RPMI8226 (cell line): ENCODE results near the gene NDUFS7.

Experiments used
- DNase-seq: peaks from one replicate; pipeline ENCODE4 v3.0.0-alpha.2; 2015

The NDUFS7 gene

DNA sequence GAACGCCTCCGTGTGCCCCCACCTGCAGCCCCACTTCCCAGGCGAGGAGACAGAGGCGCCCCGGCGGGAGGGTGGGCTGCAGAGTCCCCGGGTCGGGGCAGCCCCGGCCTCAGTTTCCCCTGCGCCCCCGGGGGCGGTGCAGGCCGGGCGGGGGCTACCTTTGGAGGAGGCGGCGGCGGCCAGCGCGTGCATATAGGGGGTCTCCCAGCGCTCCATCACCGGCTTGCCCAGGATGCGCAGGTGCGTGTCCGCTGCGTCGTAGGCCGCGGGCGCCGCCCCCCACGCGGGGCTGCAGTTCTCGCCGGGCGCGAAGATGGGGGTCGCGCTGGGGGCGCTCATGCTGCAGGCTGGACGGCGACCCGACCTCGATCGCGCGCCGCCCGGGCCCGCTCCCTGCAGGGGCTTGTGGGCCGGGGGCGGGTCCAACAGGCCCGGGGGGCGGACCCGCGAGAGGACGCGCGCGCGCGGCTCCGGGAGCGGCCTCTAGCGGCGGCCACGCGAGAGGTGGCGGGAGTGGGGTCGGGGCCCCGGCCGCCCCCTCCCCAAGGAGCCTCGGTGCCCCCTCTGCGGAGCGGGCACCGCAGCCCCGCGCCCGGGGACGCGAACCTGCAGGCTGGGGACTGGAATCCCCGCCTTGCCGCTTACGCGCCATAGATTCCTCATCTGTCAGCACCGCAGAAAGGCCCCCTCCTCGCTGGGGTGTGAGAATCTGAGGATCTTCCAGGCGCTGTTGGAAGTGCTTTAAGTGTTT lies 17.6 kb downstream of the NDUFS7 start, which contains the start of gene GAMT:
TSS of gene GAMT (minus strand) at position 405 of the 751 bp plus-strand sequence. CDS start at position 339, 66 bp downstream.
- DNase-seq: peak; percentile 76

DNA sequence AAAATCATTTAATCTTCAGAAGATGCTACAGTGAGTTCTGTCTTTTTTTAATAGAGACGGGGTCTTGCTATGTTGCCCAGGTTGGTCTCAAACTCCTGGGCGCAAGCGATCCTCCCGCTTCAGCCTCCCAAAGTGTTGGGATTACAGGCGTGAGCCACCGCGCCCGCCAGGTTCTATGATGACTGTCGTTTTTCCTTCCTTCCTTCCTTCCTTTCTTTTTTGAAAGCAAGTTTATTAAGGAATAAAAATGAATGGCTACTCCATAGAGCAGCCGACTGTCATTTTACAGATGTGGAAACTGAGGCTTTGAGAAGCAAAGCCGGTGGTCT lies 18.1 kb downstream of the NDUFS7 start:
- DNase-seq: no peak

DNA sequence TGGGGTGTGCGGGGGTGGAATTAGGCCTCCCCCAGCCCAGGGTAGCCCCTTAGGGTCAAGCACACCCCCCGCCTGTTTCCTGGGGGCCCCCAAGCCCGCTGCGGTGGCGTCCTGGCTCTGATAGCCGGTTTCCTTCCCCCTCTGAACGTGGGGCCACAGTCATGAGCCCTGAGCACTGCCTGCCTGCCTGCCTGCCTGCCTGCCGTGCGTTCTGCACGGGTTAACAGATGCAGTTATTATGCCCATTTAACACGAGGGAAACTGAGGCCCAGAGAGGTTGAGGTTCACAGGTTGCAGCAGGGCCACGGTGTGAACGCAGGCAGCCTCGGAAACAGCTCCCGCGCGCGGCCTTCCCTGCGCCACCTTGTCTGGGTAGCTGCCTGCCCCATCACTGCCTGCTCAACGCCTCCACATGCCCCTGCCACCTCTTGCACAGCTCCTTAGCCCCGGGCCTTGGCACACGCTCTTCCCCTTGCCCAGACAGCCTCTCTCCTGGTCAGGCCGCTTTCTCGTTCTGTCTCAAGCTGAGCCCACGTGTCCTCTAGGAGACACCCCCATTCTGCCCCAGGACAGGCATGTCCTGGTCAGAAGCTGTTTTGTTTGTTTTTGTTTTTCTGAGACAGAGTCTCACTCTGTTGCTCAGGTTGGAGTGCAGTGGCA lies 18.8 kb downstream of the NDUFS7 start:
- DNase-seq: no peak

DNA sequence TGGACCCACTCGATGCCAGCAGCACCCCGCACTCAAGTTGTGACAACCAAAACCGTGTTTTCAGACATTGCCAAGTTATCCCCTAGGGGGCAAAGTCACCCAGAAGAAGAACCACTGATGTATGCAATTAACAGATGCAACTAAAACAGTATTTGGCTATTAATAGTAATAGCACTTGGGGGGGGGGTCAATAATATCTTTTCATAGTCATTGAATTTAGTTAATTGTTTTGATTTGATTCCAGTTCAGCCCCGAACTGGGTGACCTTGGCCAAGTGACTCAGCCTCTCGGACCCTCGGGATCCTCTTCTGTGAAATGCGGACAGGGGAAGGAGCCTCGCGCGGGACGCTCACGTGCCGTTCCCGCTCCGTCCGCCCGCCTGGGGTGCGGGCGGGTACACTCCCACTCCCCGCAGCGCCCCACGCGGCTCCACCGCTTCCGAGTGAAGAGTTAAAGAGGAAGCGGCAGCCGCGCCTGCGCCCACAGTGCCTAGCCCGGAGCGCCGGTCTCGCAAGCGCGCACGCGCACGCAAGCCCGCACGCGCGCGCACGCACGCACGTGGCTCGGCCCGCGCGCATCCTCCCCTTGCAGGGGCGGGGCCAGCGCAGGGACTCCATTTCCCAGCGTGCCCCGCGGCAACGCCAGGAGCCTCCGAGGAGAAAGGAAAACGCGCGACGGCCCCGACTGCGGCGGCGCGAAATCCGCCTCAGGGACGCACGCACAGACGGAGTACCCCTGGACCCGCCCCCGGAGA lies 23.2 kb downstream of the NDUFS7 start:
- peak; percentile 99 for DNase-seq

DNA sequence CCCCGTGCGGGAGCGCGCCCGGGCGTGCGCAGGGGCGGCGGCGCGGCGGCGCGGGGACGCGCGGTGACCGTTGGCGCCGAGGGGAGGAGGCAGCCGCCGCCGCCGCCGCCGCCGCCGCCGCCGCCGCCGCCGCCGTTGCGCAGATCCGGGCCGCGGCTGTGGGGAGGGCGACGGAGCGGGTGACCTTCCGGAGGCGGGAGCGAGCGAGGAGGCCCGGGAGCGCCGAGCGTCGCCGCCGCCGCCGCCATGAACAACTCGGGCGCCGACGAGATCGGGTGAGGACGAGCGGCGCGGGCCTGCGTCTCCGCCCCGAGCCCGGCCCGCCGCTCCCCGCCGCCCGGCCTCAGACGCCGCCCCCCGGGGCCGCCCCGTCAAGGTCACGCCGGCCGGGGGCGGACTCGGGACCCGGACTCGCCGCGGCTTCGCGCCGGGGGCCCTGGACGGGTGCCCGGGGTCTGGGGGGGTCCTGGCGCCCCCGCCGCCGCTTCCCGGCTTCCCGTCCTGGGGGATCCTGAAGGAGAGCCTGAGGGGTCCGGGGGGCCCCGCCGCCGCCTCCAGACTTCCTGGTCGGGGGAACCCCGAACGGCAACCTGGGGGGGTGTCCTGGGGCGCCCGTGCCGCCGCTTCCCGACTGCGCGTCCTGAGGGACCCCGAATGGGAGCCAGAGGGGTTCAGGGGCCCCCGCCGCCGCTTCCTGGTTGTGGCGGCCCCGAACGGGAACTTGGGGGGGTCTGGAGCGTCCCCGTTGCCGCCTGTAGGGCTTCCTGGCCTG lies 24.0 kb downstream of the NDUFS7 start, which contains the start of gene DAZAP1:
TSS of gene DAZAP1 (plus strand) at position 59 of the 772 bp plus-strand sequence. CDS start at position 247, 188 bp downstream.
- DNase-seq: no peak

DNA sequence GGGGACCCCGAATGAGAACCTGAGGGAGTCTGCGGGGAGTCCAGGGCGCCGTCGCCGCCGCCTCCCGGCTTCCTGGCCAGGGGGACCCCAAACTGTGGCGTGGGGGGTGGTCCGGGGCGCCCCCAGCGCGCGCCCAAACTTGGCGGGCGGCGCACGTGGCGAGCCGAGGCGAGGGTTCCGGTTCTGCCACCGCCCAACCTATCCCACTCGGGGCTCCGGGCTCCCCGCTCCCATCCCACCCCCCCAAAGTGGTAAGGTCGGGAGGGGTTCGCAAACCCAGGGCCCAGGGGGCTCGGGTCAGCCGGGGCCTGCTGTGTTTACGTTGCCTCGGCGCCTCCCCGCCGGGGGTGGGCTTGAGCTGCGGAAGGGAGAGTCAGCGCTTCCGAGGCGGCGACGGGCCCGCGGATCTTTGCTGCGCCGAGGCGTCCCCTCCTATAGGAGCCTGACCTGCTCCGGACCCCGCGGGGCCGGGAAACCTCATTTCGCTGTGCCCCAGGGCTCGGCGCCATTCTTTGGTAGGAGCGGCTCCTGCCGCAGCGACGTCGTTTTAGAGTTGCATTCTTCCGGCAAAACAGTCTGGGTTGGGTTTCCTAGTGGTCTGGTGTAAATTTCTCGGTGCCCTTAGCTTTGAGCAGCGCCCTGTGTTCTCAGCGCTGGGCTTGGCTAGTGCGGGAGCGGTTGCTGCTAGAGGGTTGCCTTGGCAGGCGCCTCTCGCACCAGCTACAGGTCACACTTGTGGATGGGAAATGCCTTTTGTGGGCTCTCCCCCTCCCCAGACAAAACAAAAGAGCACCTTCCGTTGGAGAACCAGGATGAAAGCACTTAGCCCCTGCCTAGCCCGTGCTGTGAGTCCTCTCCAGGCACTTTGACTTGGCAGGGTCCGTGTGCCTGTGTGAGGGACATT lies 24.8 kb downstream of the NDUFS7 start:
- DNase-seq: peak; percentile 58

DNA sequence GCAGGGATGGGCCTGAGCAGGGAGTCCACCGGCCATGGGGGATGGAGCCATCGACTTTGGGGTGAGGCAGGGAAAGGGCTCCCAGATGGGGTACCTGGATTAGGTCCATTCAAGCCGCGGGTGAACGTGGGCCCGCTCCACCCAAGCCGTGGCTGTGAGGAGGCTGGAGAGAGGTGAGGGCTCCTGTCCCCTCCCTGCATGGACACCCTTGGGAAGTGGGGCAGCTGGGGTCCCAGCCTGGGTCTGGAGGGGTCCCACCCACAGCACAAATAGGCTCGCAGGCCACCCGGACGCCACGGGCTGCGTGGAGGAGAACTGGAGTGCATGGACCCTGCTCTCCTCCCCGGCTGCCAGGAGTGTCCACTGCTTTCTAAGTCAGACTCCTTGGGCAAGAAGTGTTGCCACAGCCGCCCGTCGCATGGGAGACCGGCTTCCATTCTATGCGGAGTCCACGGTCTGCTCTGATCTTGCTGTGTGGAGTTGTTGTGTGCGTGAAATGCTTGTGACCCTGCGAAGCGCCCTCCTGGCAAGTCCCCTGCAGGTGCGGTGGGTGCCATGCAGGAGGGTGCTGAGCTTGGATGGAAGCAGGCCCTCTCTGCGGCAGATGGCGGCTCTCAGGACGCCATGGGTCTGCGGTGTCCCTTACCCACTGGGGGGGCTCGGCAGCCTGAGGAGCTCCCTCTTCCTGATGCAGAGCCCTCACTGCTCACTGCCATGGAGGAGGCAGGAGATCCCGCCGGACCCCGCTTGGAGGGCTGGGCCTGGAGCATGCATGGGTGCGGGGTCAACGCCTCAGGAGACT lies 25.7 kb downstream of the NDUFS7 start:
- no peak for DNase-seq

DNA sequence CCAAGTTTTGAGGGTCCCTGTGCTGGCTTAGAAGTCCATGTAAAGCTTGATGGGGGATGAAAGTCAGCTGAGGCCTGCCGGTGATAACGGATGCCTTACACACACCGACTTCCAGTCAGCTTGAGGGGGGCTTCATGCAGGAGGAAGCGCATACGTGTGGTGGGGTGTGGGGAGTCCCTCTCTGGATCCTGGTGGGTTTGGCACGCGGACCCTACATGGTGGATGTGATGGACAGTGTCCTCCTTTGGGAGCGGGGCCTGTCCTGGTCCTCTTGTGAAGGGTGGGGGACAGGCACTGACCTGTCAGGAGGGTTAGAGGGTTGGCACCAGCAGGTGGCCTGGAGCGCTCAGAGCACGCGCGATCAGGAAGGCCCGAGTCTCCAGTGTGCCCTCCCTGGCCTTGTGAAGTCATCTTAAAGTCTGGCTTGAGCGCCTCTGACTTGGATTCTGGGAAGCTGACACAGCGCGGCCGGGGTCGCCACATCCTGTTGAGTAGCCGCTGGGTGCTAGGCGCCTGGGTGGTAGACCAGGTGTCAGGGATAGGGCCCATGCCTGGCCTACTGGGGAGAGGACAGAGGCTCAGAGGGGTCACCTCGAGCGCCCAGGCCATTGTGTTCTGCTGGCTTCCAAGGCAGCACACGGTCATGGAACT lies 26.6 kb downstream of the NDUFS7 start:
- no peak for DNase-seq

DNA sequence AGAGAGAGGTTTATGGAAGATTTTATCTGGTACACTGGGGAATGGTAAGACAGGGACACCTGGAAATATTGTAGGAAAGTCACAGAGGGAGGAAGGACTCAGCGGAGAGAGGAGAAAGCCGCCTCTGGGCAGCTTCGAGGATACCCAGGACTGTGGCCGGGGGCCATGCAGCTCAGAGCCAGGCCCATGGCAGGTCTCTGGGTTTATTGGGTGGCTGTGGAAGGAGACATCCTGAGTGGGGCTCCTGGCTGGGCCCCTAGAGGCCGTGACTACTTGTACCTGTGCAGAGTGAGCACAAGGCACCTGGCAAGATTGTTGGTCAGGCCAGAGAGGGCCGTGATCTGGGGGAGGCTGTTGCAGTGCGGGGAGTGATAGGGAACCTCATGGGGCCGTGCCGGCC lies 27.1 kb downstream of the NDUFS7 start:
- no peak for DNase-seq

DNA sequence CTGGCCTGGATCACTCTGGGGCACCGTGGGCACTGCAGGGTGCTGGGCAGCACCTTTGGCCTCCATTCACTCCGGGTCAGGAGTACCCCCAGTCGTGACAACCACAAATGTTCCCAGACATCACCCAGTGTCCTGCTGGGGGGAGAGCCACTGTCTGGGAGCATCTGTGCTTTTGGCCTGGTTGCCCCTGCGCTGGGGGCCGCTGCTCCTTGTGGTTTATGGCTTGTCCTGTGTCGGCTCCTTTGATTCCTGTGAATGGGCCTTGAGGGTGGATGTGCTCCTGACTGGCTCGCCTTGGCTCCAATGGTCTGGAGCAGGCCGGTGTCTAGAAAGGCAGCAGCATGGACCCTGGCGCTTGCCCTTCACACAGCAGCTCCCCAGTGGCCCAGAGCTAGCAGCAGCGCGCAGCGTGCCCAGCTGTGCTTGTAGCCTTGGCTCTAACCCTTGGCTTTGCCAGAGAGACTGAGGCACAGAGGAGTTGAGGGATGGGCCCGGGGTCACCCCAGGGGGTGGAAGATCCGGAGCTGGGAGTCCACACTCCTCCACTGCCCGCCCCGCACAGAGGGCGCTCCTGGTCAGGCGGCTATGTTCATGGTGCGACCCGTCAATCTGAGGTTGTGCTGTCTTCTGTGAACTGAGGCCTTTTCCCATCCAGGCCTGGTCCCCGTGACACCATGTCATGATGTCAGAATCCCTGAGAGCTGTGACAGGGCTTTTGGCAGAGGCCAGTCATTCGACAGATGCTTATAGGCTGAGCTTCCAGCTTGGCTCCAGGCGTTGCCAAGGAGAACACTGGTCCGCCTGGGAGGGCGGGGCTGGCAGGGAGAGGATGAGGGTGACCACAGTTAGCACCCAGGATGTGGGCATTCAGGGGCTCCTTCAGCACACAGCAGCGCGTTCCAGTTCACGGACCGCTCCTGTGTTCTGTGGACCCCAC lies 27.8 kb downstream of the NDUFS7 start:
- DNase-seq: no peak

DNA sequence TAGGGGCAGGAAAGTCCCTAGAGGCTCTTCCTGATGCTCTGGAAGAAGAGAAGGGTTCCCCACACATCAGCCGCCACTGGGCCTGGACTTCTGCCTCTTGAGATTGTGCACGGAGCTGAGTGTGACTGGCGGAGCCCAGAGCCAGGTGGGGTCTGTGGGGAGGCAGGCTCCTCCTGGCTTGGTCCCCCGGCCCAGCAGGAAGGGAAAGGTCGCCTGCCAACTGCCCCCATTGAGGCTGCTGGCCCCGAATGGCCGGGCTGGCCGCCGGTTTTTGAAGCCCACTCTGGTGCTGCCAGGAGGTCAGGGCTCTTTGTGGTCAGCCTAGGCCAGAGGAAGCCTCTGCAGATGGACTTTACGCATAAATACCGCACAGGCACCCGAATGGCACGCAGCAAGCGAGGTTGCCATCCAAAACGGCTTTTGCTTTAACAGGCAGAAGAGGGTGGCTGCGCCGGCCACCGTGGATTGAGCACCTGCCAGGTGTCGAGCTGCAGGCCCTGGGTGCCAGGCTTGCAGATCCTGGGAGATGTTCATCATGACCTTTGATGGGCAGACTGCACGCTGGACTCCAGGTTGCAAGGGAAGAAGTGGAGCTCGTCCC lies 28.7 kb downstream of the NDUFS7 start:
- DNase-seq: no peak

DNA sequence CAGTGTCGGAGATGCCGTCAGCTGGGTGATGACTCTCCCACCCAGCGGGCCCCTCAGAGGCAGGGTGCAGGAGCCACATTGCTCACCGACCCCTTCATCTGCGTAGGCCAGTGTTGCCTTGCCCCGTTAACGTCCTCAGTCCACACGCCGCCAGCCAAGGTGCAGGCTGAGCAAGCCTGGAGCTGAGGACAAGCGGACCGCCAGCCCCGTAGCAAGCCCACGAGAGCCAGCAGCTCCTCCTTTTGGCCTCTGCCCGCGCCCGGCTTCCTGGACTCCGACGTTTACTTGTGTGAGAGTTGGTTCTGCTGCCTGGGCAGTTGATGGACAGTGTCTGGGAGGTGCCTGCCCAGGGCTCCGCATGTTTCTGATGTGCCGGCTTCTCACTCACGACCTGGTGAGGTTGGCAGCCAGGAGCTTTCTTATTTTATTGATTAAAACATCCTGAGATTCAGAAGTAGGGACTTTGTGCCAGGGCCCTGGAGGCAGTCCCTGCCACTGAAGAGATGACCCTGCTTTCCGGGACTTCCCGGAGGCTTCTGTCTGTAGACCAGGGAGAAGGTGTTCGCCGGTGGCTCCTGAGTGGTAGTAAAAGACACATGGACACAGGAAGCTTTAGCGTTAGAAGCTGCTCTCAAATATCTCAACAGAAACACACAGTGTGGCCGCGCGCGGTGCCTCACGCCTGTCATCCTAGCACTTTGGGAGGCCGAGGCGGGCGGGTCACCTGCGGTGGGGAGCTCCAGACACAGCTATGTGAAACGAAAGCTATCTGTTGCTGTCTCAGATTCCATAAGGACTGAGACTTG lies 29.5 kb downstream of the NDUFS7 start:
- no peak for DNase-seq

DNA sequence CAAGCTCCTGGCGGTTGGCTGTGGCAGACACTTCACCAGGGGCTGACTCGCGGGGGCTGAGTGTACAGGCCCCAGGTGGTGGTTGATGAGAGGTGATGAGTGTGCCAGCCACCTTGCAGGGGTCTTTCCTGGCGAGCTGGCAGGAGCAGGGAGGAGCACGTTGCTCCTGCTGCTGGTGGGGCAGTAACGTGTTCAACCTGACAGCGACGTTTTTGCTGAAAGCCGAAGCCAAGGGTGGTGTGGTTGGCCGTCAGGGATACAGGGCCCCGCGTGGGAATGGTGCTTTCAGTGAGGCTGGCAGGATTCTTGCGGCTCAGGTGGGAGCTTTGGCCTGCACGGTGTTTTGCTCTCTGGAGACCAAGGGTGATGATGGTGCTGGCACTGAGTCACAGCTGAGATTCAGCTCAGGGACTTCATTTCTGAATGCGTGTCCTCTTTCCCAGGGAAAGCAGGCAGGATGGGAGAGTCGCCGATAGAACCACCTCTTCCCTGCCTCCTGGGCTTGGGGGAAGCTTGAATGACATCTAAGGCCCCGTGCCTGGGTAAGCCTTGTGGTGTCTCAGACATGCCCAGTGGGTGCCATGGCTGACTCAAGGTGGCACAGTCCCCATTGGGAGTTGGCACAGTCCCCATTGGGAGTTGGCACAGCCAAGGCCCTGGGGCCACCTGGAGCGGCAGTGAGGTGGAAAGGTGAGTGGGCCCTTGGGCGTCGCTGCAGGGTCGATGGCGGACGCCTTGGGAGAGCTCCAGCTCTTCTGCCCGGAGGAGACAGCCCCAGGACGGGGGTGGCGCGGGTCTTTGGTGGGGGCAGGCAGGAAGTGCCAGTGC lies 32.5 kb downstream of the NDUFS7 start:
- no peak for DNase-seq

DNA sequence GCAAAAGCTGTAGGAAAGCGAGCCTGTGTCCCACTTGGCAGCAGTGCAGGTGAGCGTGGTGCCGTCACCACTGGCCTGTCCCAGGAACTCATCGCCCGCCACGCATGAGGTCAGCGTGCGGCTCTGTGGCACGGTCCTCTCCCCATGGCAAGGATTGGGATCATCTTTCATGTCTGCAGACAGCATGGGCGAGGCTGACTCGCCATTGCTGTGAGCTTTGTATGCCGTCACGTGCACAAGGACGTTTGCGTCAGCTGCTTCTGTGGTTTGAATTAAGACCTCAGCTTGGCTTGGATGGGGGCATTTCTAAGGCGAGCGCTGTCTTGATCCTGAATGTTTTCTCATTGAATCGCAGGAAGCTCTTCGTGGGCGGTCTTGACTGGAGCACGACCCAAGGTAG lies 33.4 kb downstream of the NDUFS7 start:
- no peak for DNase-seq

DNA sequence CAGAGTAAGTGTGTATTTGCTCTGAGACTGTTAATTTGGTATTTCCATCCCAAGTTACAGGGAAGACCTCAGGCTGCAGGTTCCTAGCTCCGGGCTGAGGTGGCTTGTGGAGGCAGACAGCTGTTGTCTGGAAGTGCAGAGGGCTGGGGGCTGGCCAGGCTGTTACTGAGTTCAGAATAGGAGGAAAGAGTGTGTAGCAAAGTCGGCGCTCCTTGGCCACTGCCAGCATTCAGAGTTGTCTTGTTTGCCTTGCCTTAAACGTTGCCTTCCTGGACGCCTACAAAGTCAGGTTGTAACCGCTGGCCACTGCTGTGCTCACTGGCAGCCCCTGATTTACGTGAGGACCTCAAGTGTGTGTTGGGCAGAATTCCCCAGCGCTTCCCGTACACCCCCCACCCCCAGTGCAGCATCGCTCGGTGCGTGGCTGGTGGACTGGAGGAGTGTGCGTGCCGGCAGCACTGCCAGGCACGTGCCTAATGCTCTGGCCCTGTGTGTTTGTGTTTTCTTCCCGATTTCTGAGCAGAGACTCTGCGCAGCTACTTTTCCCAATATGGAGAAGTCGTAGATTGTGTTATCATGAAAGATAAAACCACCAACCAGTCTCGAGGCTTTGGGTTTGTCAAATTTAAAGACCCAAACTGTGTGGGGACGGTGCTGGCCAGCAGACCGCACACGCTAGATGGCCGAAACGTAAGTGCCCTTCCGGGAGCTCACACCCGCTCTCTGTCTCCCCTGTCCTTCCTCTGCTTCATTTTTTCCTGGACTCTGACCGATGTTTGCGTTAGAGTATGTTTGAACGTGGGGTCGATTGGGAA lies 34.2 kb downstream of the NDUFS7 start:
- no peak for DNase-seq

DNA sequence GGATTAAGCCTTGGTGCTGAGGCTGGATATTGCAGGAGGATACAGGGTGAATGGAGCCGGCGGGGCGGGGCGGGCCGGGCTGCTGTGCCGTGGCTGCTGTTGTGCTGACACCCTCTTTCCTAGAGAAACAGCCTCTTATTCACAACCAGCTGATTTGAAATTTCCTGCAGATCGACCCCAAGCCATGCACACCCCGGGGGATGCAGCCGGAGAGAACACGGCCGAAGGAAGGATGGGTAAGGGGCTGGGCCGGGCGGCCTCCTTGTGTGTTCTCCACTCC lies 34.7 kb downstream of the NDUFS7 start:
- no peak for DNase-seq
